B cell (primary cell): Measurements from ENCODE around the gene RFC1. TPM values are rescaled to one million over a fixed set of nuclear protein-coding genes. Genes with fewer than 3 reads are reported as not detected.
A peak's percentile ranks its signal among the peaks of the same experiment; 100 is the strongest.

Experiments
- ATAC-seq: fragments of 200-7000 bp; cut with Tn5 transposase; one replicate; pipeline ENCODE4 v1.10.0; 2021; ENCODE audit warnings: low read depth, mild to moderate bottlenecking, moderate number of reproducible peaks, moderate library complexity
- CTCF ChIA-PET: fragments of 350-600 bp; sonication (Branson Sonifier 250); formaldehyde crosslinking; loops from one replicate; lab custom pipeline; 2021; ENCODE audit warnings: antibody characterized with exemption, inconsistent platforms; lab: Charles Lee
- POLR2A ChIA-PET: fragments of 350-600 bp; sonication (Branson Sonifier 250); formaldehyde crosslinking; loops from one replicate; lab custom pipeline; 2021; ENCODE audit warnings: antibody characterized with exemption; lab: Charles Lee
- DNase-seq: peaks from one replicate; pipeline ENCODE4 v3.0.0; 2013
- H2AFZ ChIP-seq: 2 replicates; pipeline ENCODE4 v1.6.1; 2012; ENCODE audit warnings: mild to moderate bottlenecking, low read depth, low read length; ENCODE audit not compliant: insufficient read depth, poor library complexity, severe bottlenecking
- H3K27ac ChIP-seq, 2 donors: 1 replicate in 1 of 2; 2 replicates in 1 of 2; pipeline ENCODE4 v1.5.1; 2012 to 2013; ENCODE audit warnings: low read length in 2 of 2, mild to moderate bottlenecking in 2 of 2, moderate library complexity in 1 of 2
- H3K27me3 ChIP-seq, 4 experiments: fragments of 200-600 bp in 1 of 4; sonication (generic) in 1 of 4; replicated peaks in 1 of 4; 1 replicate in 2 of 4; 2 replicates in 2 of 4; pipeline versions ENCODE4 v1.6.1 to v1.7.0; 2013 to 2016; ENCODE audit warnings: low read length in 3 of 4, mild to moderate bottlenecking in 2 of 4, mixed read lengths in 1 of 4, moderate library complexity in 1 of 4; ENCODE audit not compliant: insufficient read depth in 4 of 4, control insufficient read depth in 3 of 4; ENCODE audit errors: control extremely low read depth in 1 of 4
- H3K36me3 ChIP-seq, 2 experiments: replicated peaks in 1 of 2; 1 replicate in 1 of 2; 2 replicates in 1 of 2; pipeline versions ENCODE4 v1.6.1 to v1.7.1; 2013; ENCODE audit warnings: low read length in 1 of 2; ENCODE audit not compliant: insufficient read depth in 2 of 2, control insufficient read depth in 1 of 2; ENCODE audit errors: control extremely low read depth in 1 of 2, extremely low read depth in 1 of 2
- H3K4me1 ChIP-seq, 2 donors: fragments of 200-600 bp in 1 of 2; sonication (generic) in 1 of 2; 1 replicate in 1 of 2; 2 replicates in 1 of 2; pipeline versions ENCODE4 v1.5.1 to v1.6.1; 2013 to 2017; ENCODE audit warnings: low read length in 2 of 2; ENCODE audit not compliant: control insufficient read depth in 2 of 2, insufficient read depth in 2 of 2
- H3K4me2 ChIP-seq: replicated peaks from 2 replicates; pipeline ENCODE3; 2012; ENCODE audit warnings: mild to moderate bottlenecking, low read depth, low read length; ENCODE audit not compliant: poor library complexity, severe bottlenecking
- H3K4me3 ChIP-seq, 5 experiments: fragments of 200-600 bp in 1 of 5; sonication (generic) in 1 of 5; 1 replicate in 3 of 5; 2 replicates in 2 of 5; pipeline versions ENCODE4 v1.5.1 to v1.7.0; 2011 to 2016; ENCODE audit warnings: low read length in 4 of 5, mild to moderate bottlenecking in 4 of 5, low read depth in 2 of 5, control low read depth in 1 of 5, moderate library complexity in 1 of 5; ENCODE audit not compliant: insufficient read depth in 1 of 5; ENCODE audit errors: control extremely low read depth in 1 of 5, extremely low read depth in 1 of 5
- H3K79me2 ChIP-seq: fragments of 200-600 bp; sonication (generic); one replicate; pipeline ENCODE4 v1.6.0; 2016; ENCODE audit warnings: low read length; ENCODE audit not compliant: control insufficient read depth, insufficient read depth
- H3K9ac ChIP-seq: fragments of 200-600 bp; sonication (generic); 2 replicates; pipeline ENCODE4 v1.6.1; 2017; ENCODE audit warnings: mild to moderate bottlenecking, low read length, moderate library complexity
- H3K9me3 ChIP-seq, 3 donors: one replicate each; pipeline versions ENCODE4 v1.6.1 to v1.7.1; 2013; ENCODE audit warnings: low read length in 2 of 3; ENCODE audit not compliant: control insufficient read depth in 2 of 3, insufficient read depth in 1 of 3; ENCODE audit errors: control extremely low read depth in 1 of 3
- H4K20me1 ChIP-seq: 2 replicates; pipeline ENCODE4 v1.6.0; 2012; ENCODE audit warnings: mild to moderate bottlenecking, low read length; ENCODE audit not compliant: insufficient read depth, control insufficient read depth, poor library complexity, severe bottlenecking
- H3K27ac Mint-ChIP-seq: one replicate; pipeline ENCODE4 v1.8.0; 2021; ENCODE audit warnings: mixed read lengths
- H3K27me3 Mint-ChIP-seq: one replicate; pipeline ENCODE4 v1.8.0; 2021; ENCODE audit warnings: mixed read lengths
- H3K4me1 Mint-ChIP-seq: one replicate; pipeline ENCODE4 v1.8.0; 2021; ENCODE audit warnings: mixed read lengths
- H3K4me3 Mint-ChIP-seq: one replicate; pipeline ENCODE4 v1.8.0; 2021; ENCODE audit warnings: mixed read lengths
- H3K9me3 Mint-ChIP-seq: one replicate; pipeline ENCODE4 v1.8.0; 2022; ENCODE audit warnings: mixed read lengths; ENCODE audit not compliant: insufficient read depth
- CTCF ChIP-seq: fragments of 200-600 bp; IDR thresholded peaks from one replicate; pipeline ENCODE4 v1.8.0; 2022; ENCODE audit warnings: antibody characterized with exemption, mild to moderate bottlenecking
- EZH2 ChIP-seq: IDR thresholded peaks from 2 replicates; pipeline ENCODE4 v1.6.1; 2012; ENCODE audit warnings: borderline replicate concordance, low read depth, mild to moderate bottlenecking, moderate library complexity, low read length; ENCODE audit not compliant: insufficient read depth, poor library complexity, severe bottlenecking
- WGBS: methylation state at CpG from one replicate; pipeline ENCODE4 v1.1.5; 2013; ENCODE audit warnings: missing lambda C conversion rate; ENCODE audit not compliant: insufficient coverage; 5-methylcytosine and 5-hydroxymethylcytosine counted together
- intact Hi-C: fragments of 100-400 bp; cut with micrococcal nuclease; formaldehyde crosslinking; loops from one replicate; pipeline ENCODE4 v1.10.0; 2022
- polyA plus RNA-seq: library from polyadenylated mRNA; depleted of rRNA; stranded (reverse); fragments of >200 nt; gene quantifications from 2 replicates; pipeline ENCODE4 v1.2.3, GENCODE V29; 2012
- total RNA-seq, 2 donors: library from RNA; stranded (reverse); fragments of 120-200 nt in 1 of 2; gene quantifications; 1 replicate in 1 of 2; 2 replicates in 1 of 2; pipeline versions ENCODE4 v1.2.3 to v1.2.4, GENCODE V29; 2013 to 2022

The RFC1 gene
- total and polyA plus RNA-seq, 2 donors (not counting 1 experiment from before 2014, with no cell fraction given), result 14.9 to 55.1 TPM

- H3K4me2 ChIP-seq, result no peak overlapping the region
- no peaks in the 10 kb centered on the region for H3K27me3 ChIP-seq
- H3K9me3 Mint-ChIP-seq, result no peaks in the 10 kb centered on the region
- TF ChIP-seq EZH2 (no peak), CTCF (no peak)
- DNase-seq (peak; percentile 22), ATAC-seq (no peak)
- no peaks in the 10 kb centered on the region for H4K20me1 ChIP-seq
- H3K9ac ChIP-seq, result no peak overlapping the region
- ChIA-PET POLR2A (no interaction called here), CTCF (interaction anchor here (1.0 kb wide), 1 partner anchor 649 kb away, joined by 3 read pairs; no protein-coding TSS in a partner anchor)
- H3K27ac Mint-ChIP-seq, result no peak overlapping the region
- H3K4me1 Mint-ChIP-seq, result no peaks in the 10 kb centered on the region
- H3K4me3 ChIP-seq, result no peak overlapping the region
- H3K79me2 ChIP-seq, result no peaks in the 10 kb centered on the region
- 100% methylated on average over 1 of the region's 5 CpGs for WGBS
- no peak overlapping the region for H3K4me3 Mint-ChIP-seq
- H3K4me1 ChIP-seq, result no peaks in the 10 kb centered on the region
- intact Hi-C loops, result no loop called here
- H3K36me3 ChIP-seq, result no peaks in the 10 kb centered on the region
- no peaks in the 10 kb centered on the region for H3K9me3 ChIP-seq
- peaks cover 5% of the 10 kb centered on the region for H3K27me3 Mint-ChIP-seq
- no peak overlapping the region for H3K27ac ChIP-seq
- H2AFZ ChIP-seq, result no peak overlapping the region
These were observed 44.3 kb upstream of the RFC1 start for GRCh38 chr4:39410415-39410814.

- no peak overlapping the region for H3K4me2 ChIP-seq
- H3K9me3 ChIP-seq, result no peaks in the 10 kb centered on the region
- no peak overlapping the region for H3K9ac ChIP-seq
- Mint-ChIP-seq H3K27me3 (peaks cover 5% of the 10 kb centered on the region), H3K27ac (no peak overlapping the region), H3K4me1 (no peaks in the 10 kb centered on the region), H3K9me3 (no peaks in the 10 kb centered on the region), H3K4me3 (no peak overlapping the region)
- no peaks in the 10 kb centered on the region for H4K20me1 ChIP-seq
- no peak for DNase-seq
- TF ChIP-seq CTCF, result no peak
- no peak for TF ChIP-seq EZH2
- no peaks in the 10 kb centered on the region for H3K79me2 ChIP-seq
- POLR2A ChIA-PET, result no interaction called here
- H3K4me1 ChIP-seq, result no peaks in the 10 kb centered on the region
- no peak overlapping the region for H2AFZ ChIP-seq
- H3K27ac ChIP-seq, result no peak overlapping the region
- CTCF ChIA-PET, result interaction anchor here (0.9 to 1.4 kb wide), 2 partner anchors 16 to 41 kb away, joined by 3 read pairs; partner anchors contain the start of gene RFC1
- no CpG with 5 or more reads among the region's 1 CpG for WGBS
- H3K4me3 ChIP-seq, result no peak overlapping the region
- no peaks in the 10 kb centered on the region for H3K36me3 ChIP-seq
- intact Hi-C loops, result no loop called here
- H3K27me3 ChIP-seq, result no peaks in the 10 kb centered on the region
- ATAC-seq, result no peak
These were observed 41.4 kb upstream of the RFC1 start for GRCh38 chr4:39407584-39407885.
